ENCODE data around the gene NELL1.

NELL1 gene

GRCh38 chr11:20638074-20638473 is 31.3 kb upstream of the NELL1 start:
- Histone ChIP-seq H3K27ac (ENCODE audit: low read depth, low read length) (no peak overlapping the region), H3K79me2 (ENCODE audit: control insufficient read depth, insufficient read depth, low read length, unreplicated experiment) (no peaks in the 10 kb centered on the region), H3K27me3 (ENCODE audit: insufficient read depth, low read length) (peaks cover 31% of the 10 kb centered on the region), H3K36me3 (ENCODE audit: insufficient read depth, low read length) (no peaks in the 10 kb centered on the region), H3K4me3 (ENCODE audit: low read depth, low read length) (no peak overlapping the region), H3K4me1 (ENCODE audit: control insufficient read depth, insufficient read depth, low read length, unreplicated experiment) (no peaks in the 10 kb centered on the region), H2AFZ (ENCODE audit: low read length, unreplicated experiment) (no peak overlapping the region)

DNA sequence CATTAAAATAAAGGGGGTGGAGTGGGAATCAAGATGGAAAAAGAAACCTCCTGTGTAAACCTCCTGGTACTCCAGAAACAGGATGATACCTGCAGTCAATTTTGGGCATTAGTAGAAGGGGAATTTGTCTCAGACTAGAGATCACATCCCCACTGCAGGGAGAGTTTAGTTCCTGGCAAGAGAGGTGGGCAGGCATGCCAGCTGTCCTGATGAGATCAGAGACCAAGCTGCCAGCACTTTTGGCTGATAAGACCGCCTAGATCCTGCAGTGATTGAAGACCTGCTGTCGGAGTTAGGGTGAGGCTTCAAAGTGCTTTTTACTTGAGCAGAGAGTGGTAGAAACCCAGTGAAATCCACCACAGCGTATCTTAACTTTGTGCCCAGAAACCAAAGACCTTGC is 29.7 kb upstream of the NELL1 start:
- no peaks in the 10 kb centered on the region for H3K4me1 ChIP-seq (ENCODE audit: control insufficient read depth, insufficient read depth, low read length, unreplicated experiment)
- no peaks in the 10 kb centered on the region for H3K79me2 ChIP-seq (ENCODE audit: control insufficient read depth, insufficient read depth, low read length, unreplicated experiment)
- peaks cover 37% of the 10 kb centered on the region for H3K27me3 ChIP-seq (ENCODE audit: insufficient read depth, low read length)
- H2AFZ ChIP-seq (ENCODE audit: low read length, unreplicated experiment), result no peak overlapping the region
- H3K27ac ChIP-seq (ENCODE audit: low read depth, low read length), result no peak overlapping the region
- H3K36me3 ChIP-seq (ENCODE audit: insufficient read depth, low read length), result no peaks in the 10 kb centered on the region
- no peak overlapping the region for H3K4me3 ChIP-seq (ENCODE audit: low read depth, low read length)

DNA sequence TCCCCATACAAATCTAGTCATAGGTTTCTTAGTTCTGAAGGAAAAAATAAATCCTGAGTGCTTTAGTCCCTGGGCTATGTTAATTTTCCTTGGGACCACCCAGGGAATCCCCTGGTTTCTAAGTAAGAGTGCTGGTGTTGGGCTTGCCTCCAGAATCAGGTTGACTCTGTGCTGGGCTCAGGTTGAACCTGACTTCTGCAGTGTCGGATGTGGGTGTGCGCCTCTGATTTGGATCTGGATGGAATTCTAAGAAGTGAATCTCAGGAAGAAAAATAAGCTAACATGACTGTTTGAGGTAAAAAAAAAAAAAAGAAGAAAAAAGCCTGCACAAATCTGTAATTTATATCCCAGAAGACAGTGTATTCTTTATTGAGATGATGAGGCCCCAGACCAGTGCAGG is 29.0 kb upstream of the NELL1 start:
- Histone ChIP-seq H3K36me3 (ENCODE audit: insufficient read depth, low read length) (no peaks in the 10 kb centered on the region), H3K27ac (ENCODE audit: low read depth, low read length) (no peak overlapping the region), H3K4me1 (ENCODE audit: control insufficient read depth, insufficient read depth, low read length, unreplicated experiment) (no peaks in the 10 kb centered on the region), H2AFZ (ENCODE audit: low read length, unreplicated experiment) (no peak overlapping the region), H3K27me3 (ENCODE audit: insufficient read depth, low read length) (peaks cover 37% of the 10 kb centered on the region), H3K4me3 (ENCODE audit: low read depth, low read length) (no peak overlapping the region), H3K79me2 (ENCODE audit: control insufficient read depth, insufficient read depth, low read length, unreplicated experiment) (no peaks in the 10 kb centered on the region)

GRCh38 chr11:20644360-20644759 is 25.0 kb upstream of the NELL1 start:
- no peak overlapping the region for H3K27ac ChIP-seq (ENCODE audit: low read depth, low read length)
- H3K4me3 ChIP-seq (ENCODE audit: low read depth, low read length), result no peak overlapping the region
- no peaks in the 10 kb centered on the region for H3K4me1 ChIP-seq (ENCODE audit: control insufficient read depth, insufficient read depth, low read length, unreplicated experiment)
- H3K27me3 ChIP-seq (ENCODE audit: insufficient read depth, low read length), result peaks cover 25% of the 10 kb centered on the region
- H3K36me3 ChIP-seq (ENCODE audit: insufficient read depth, low read length), result no peaks in the 10 kb centered on the region
- H2AFZ ChIP-seq (ENCODE audit: low read length, unreplicated experiment), result no peak overlapping the region
- H3K79me2 ChIP-seq (ENCODE audit: control insufficient read depth, insufficient read depth, low read length, unreplicated experiment), result no peaks in the 10 kb centered on the region

- no peak overlapping the region for H3K27ac ChIP-seq (ENCODE audit: low read depth, low read length)
- no peaks in the 10 kb centered on the region for H3K36me3 ChIP-seq (ENCODE audit: insufficient read depth, low read length)
- no peak overlapping the region for H3K4me3 ChIP-seq (ENCODE audit: low read depth, low read length)
- no peaks in the 10 kb centered on the region for H3K4me1 ChIP-seq (ENCODE audit: control insufficient read depth, insufficient read depth, low read length, unreplicated experiment)
- peaks cover 6% of the 10 kb centered on the region; the same call in 1 of the 2 replicates for H3K27me3 ChIP-seq (ENCODE audit: insufficient read depth, low read length)
- no peaks in the 10 kb centered on the region for H3K79me2 ChIP-seq (ENCODE audit: control insufficient read depth, insufficient read depth, low read length, unreplicated experiment)
- no peak overlapping the region for H2AFZ ChIP-seq (ENCODE audit: low read length, unreplicated experiment)
These were observed 21.3 kb upstream of the NELL1 start for GRCh38 chr11:20647976-20648565.

DNA sequence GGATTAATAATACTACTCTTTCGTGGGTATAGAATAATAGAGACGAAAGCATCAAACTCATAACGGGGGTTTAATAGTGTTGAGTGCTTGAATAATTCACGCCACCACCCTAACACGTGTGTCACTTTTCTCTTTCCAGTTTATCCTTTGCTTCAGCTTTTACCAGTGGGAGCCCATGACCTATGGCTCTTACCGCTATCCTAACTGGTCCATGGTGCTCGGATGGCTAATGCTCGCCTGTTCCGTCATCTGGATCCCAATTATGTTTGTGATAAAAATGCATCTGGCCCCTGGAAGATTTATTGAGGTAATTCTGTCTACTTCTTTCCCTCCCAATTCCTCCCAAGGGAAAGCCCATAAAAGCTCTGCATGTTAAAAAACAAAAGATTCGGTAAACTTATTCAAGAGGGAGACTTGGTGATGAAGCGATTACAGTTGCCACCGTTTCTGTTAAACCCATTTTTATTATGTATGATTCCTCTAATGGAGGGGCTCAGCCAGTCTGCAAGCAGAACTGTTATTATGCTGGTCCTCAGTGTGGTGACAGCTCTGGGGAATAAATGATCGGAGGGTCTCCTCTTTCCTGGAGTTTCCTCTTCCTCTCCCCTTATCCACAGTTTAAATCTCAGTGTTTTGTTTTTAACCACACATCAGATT is 17.1 kb upstream of the NELL1 start:
- Histone ChIP-seq H3K79me2 (ENCODE audit: control insufficient read depth, insufficient read depth, low read length, unreplicated experiment) (no peaks in the 10 kb centered on the region), H3K27ac (ENCODE audit: low read depth, low read length) (no peak overlapping the region), H3K36me3 (ENCODE audit: insufficient read depth, low read length) (no peaks in the 10 kb centered on the region), H2AFZ (ENCODE audit: low read length, unreplicated experiment) (no peak overlapping the region), H3K27me3 (ENCODE audit: insufficient read depth, low read length) (peaks cover 25% of the 10 kb centered on the region), H3K4me3 (ENCODE audit: low read depth, low read length) (no peak overlapping the region), H3K4me1 (ENCODE audit: control insufficient read depth, insufficient read depth, low read length, unreplicated experiment) (no peaks in the 10 kb centered on the region)

DNA sequence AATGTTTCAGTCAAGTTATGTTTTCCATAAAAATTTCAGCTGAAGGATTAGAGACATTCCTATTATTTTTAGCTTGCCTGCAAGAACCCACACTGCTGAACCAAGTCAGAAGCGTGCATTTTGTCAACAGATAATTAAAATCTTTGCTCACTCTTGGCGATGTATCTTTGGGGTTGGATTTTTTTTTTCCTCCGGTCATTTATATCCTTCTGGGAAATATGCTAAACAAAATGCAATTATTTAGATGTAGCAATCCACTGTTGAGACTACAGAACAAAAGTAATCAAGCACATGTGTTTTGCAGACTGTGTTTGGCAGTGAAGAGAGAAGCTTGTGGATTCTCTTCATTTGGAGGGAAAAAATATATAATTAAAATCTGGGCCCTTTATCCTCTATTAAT is 15.3 kb upstream of the NELL1 start:
- no peaks in the 10 kb centered on the region for H3K36me3 ChIP-seq (ENCODE audit: insufficient read depth, low read length)
- no peak overlapping the region for H2AFZ ChIP-seq (ENCODE audit: low read length, unreplicated experiment)
- no peaks in the 10 kb centered on the region for H3K79me2 ChIP-seq (ENCODE audit: control insufficient read depth, insufficient read depth, low read length, unreplicated experiment)
- no peak overlapping the region for H3K4me3 ChIP-seq (ENCODE audit: low read depth, low read length)
- peaks cover 26% of the 10 kb centered on the region for H3K27me3 ChIP-seq (ENCODE audit: insufficient read depth, low read length)
- no peak overlapping the region for H3K27ac ChIP-seq (ENCODE audit: low read depth, low read length)
- no peaks in the 10 kb centered on the region for H3K4me1 ChIP-seq (ENCODE audit: control insufficient read depth, insufficient read depth, low read length, unreplicated experiment)

DNA sequence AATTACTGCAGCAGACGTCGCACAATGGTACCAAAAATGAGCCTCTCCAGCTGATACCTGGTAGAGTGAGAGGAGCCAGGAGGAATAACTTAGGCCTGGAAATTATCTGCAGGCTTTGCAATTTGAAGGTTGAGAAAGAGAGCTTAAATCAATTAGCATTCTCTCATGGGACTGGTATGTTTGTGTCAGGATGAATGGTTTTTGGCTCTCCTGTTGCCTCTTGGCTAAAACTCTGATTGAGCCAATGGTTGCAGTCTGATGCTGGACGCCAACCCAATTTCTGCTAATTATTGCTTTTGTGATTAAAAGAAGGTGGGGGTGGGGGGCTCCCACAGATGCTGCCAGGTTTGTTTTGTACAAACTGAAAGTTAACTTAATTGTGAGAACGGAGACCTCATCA is 12.5 kb upstream of the NELL1 start:
- H3K4me3 ChIP-seq (ENCODE audit: low read depth, low read length), result no peak overlapping the region
- H3K4me1 ChIP-seq (ENCODE audit: control insufficient read depth, insufficient read depth, low read length, unreplicated experiment), result no peaks in the 10 kb centered on the region
- no peaks in the 10 kb centered on the region for H3K79me2 ChIP-seq (ENCODE audit: control insufficient read depth, insufficient read depth, low read length, unreplicated experiment)
- H3K27ac ChIP-seq (ENCODE audit: low read depth, low read length), result no peak overlapping the region
- H3K27me3 ChIP-seq (ENCODE audit: insufficient read depth, low read length), result peaks cover 26% of the 10 kb centered on the region
- no peaks in the 10 kb centered on the region for H3K36me3 ChIP-seq (ENCODE audit: insufficient read depth, low read length)
- no peak overlapping the region for H2AFZ ChIP-seq (ENCODE audit: low read length, unreplicated experiment)

DNA sequence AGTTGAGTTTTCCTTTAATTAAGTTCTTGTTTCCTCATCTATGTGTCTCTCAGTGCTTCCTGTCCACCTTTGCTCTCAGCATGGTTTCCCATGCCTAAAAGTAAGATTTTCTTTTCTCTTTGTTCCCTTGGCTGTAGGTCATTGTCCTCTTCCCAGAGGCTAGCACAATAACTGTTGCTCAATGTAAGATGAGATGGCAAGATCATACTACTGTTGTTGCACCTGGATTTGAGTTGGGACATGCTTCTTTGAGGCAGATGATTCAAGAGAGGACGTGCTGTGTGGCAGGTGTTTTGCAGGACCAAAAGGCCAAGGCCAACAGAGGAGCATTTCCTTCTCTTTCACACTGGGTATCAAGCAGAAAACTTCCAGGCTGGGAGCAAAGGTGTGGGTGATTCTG is 11.3 kb upstream of the NELL1 start:
- Histone ChIP-seq H3K4me1 (ENCODE audit: control insufficient read depth, insufficient read depth, low read length, unreplicated experiment) (no peaks in the 10 kb centered on the region), H3K36me3 (ENCODE audit: insufficient read depth, low read length) (no peaks in the 10 kb centered on the region), H2AFZ (ENCODE audit: low read length, unreplicated experiment) (no peak overlapping the region), H3K27ac (ENCODE audit: low read depth, low read length) (no peak overlapping the region), H3K27me3 (ENCODE audit: insufficient read depth, low read length) (peaks cover 26% of the 10 kb centered on the region), H3K4me3 (ENCODE audit: low read depth, low read length) (no peak overlapping the region), H3K79me2 (ENCODE audit: control insufficient read depth, insufficient read depth, low read length, unreplicated experiment) (no peaks in the 10 kb centered on the region)

GRCh38 chr11:20661445-20661844 is 7.9 kb upstream of the NELL1 start:
- Histone ChIP-seq H3K4me3 (ENCODE audit: low read depth, low read length) (no peak overlapping the region), H3K79me2 (ENCODE audit: control insufficient read depth, insufficient read depth, low read length, unreplicated experiment) (no peaks in the 10 kb centered on the region), H2AFZ (ENCODE audit: low read length, unreplicated experiment) (no peak overlapping the region), H3K27me3 (ENCODE audit: insufficient read depth, low read length) (peaks cover 13% of the 10 kb centered on the region), H3K27ac (ENCODE audit: low read depth, low read length) (no peak overlapping the region), H3K36me3 (ENCODE audit: insufficient read depth, low read length) (no peaks in the 10 kb centered on the region), H3K4me1 (ENCODE audit: control insufficient read depth, insufficient read depth, low read length, unreplicated experiment) (no peaks in the 10 kb centered on the region)

- H3K4me3 ChIP-seq (ENCODE audit: low read depth, low read length), result no peak overlapping the region
- no peak overlapping the region for H3K27ac ChIP-seq (ENCODE audit: low read depth, low read length)
- H3K79me2 ChIP-seq (ENCODE audit: control insufficient read depth, insufficient read depth, low read length, unreplicated experiment), result no peaks in the 10 kb centered on the region
- H3K4me1 ChIP-seq (ENCODE audit: control insufficient read depth, insufficient read depth, low read length, unreplicated experiment), result no peaks in the 10 kb centered on the region
- H3K36me3 ChIP-seq (ENCODE audit: insufficient read depth, low read length), result no peaks in the 10 kb centered on the region
- peaks cover 12% of the 10 kb centered on the region for H3K27me3 ChIP-seq (ENCODE audit: insufficient read depth, low read length)
- H2AFZ ChIP-seq (ENCODE audit: low read length, unreplicated experiment), result no peak overlapping the region
These were observed 7.5 kb upstream of the NELL1 start for GRCh38 chr11:20661850-20662249.

All from ACC112 (cell line).